HCT116 (cell line): ENCODE data around the gene TBC1D2B. TPM values are rescaled to one million over a fixed set of nuclear protein-coding genes. Genes with fewer than 3 reads are reported as not detected.

ENCODE experiments used
- ATAC-seq: fragments of 200-7000 bp; cut with Tn5 transposase; 2 replicates; pipeline ENCODE4 v1.9.1; 2020; ENCODE audit warnings: mild to moderate bottlenecking, moderate library complexity
- BruUV-seq: library from RNA; stranded (reverse); fragments of 400-500 nt; replicated peaks from 2 replicates; lab custom pipeline; 2021; lab: Mats Ljungman, UMichigan
- CTCF ChIA-PET: fragments of 300-600 bp; sonication (Branson Sonifier 250); formaldehyde crosslinking; loops from one replicate; lab custom pipeline; 2021; ENCODE audit warnings: antibody characterized with exemption; lab: Charles Lee
- POLR2A ChIA-PET: fragments of 300-600, 350-600 bp; sonication (Branson Sonifier 250); formaldehyde crosslinking; loops from one replicate; lab custom pipeline; 2021; ENCODE audit warnings: antibody characterized with exemption; lab: Charles Lee
- RAD21 ChIA-PET, 2 experiments: fragments of 300-600 bp; sonication (Branson Sonifier 250); formaldehyde crosslinking; loops; one replicate each; lab custom pipeline; 2023; ENCODE audit warnings: low total read pairs in 2 of 2; ENCODE audit not compliant: uncharacterized antibody in 2 of 2, unreplicated experiment in 2 of 2, low non-redundant PET in 1 of 2; lab: Charles Lee
- DNase-seq: peaks from one replicate; pipeline ENCODE4 v3.0.0-alpha.2; 2010; ENCODE audit warnings: low read depth, low spot score
- H2AFZ ChIP-seq: fragments of 200-600 bp; shearing (Covaris generic), sonication (generic); 2 replicates; pipeline ENCODE4 v1.6.1; 2017; ENCODE audit warnings: low read depth, mixed run types, mixed read lengths, antibody characterized with exemption, low read length; ENCODE audit not compliant: poor library complexity, severe bottlenecking
- H3K27ac ChIP-seq: 2 replicates; pipeline ENCODE4 v1.5.1; 2012; ENCODE audit warnings: low read depth, low read length
- H3K27me3 ChIP-seq: fragments of 200-600 bp; sonication (generic); 2 replicates; pipeline ENCODE4 v1.6.1; 2016; ENCODE audit warnings: mixed run types, low read length, mixed read lengths; ENCODE audit not compliant: insufficient read depth
- H3K36me3 ChIP-seq, 2 experiments: fragments of 200-500 bp in 1 of 2; fragments of 200-600 bp in 1 of 2; sonication (Bioruptor generic) in 1 of 2; sonication (generic) in 1 of 2; 2 replicates each; pipeline versions ENCODE4 v1.5.1 to v1.6.1; 2014 to 2016; ENCODE audit warnings: low read length in 2 of 2, inconsistent platforms in 1 of 2, mixed read lengths in 1 of 2, mixed run types in 1 of 2; ENCODE audit not compliant: insufficient read depth in 2 of 2, control insufficient read depth in 1 of 2
- H3K4me1 ChIP-seq, 2 experiments: fragments of 200-600 bp in 1 of 2; sonication (generic) in 1 of 2; 2 replicates each; pipeline versions ENCODE4 v1.5.1 to v1.6.1; 2012 to 2017; ENCODE audit warnings: low read length in 2 of 2, inconsistent platforms in 1 of 2, mild to moderate bottlenecking in 1 of 2, mixed read lengths in 1 of 2, mixed run types in 1 of 2, moderate library complexity in 1 of 2; ENCODE audit not compliant: insufficient read depth in 2 of 2, control insufficient read depth in 1 of 2
- H3K4me2 ChIP-seq: fragments of 200-600 bp; sonication (generic); 2 replicates; pipeline ENCODE4 v1.6.1; 2017; ENCODE audit warnings: mixed run types, low read length, mixed read lengths
- H3K4me3 ChIP-seq, 2 experiments: fragments of 200-600 bp in 1 of 2; sonication (generic) in 1 of 2; replicated peaks in 1 of 2; 2 replicates each; pipeline ENCODE4 v1.5.1; 2011 to 2016; ENCODE audit warnings: low read length in 2 of 2, control low read depth in 1 of 2, low read depth in 1 of 2, mild to moderate bottlenecking in 1 of 2, mixed read lengths in 1 of 2, mixed run types in 1 of 2
- H3K79me2 ChIP-seq: fragments of 200-600 bp; sonication (generic); 2 replicates; pipeline ENCODE4 v1.6.1; 2017; ENCODE audit warnings: mild to moderate bottlenecking, mixed run types, low read length, moderate library complexity, mixed read lengths; ENCODE audit not compliant: insufficient read depth
- H3K9ac ChIP-seq: fragments of 200-600 bp; sonication (generic); 2 replicates; pipeline ENCODE4 v1.6.1; 2016; ENCODE audit warnings: low read length, mixed read lengths
- H3K9me2 ChIP-seq: fragments of 200-600 bp; sonication (generic), shearing (Covaris generic); 2 replicates; pipeline ENCODE4 v1.6.1; 2017; ENCODE audit warnings: mixed run types, mild to moderate bottlenecking, moderate library complexity; ENCODE audit not compliant: insufficient read depth
- H3K9me3 ChIP-seq, 2 experiments: fragments of 200-500 bp in 1 of 2; fragments of 200-600 bp in 1 of 2; sonication (Bioruptor generic) in 1 of 2; sonication (generic) in 1 of 2; 2 replicates each; pipeline ENCODE4 v1.6.1; 2014 to 2017; ENCODE audit warnings: low read length in 2 of 2, mixed read lengths in 2 of 2, inconsistent platforms in 1 of 2, low read depth in 1 of 2, mild to moderate bottlenecking in 1 of 2, mixed run types in 1 of 2, moderate library complexity in 1 of 2; ENCODE audit not compliant: control insufficient read depth in 1 of 2, insufficient read depth in 1 of 2
- H4K20me1 ChIP-seq: fragments of 200-600 bp; sonication (generic), shearing (Covaris generic); 2 replicates; pipeline ENCODE4 v1.6.1; 2017; ENCODE audit warnings: mixed run types, mild to moderate bottlenecking, moderate library complexity; ENCODE audit not compliant: insufficient read depth
- ATF3 ChIP-seq: IDR thresholded peaks from 2 replicates; pipeline ENCODE4 v1.6.1; 2012
- CBX3 ChIP-seq: IDR thresholded peaks from 2 replicates; pipeline ENCODE4 v1.6.1; 2012; ENCODE audit warnings: low read depth
- EGR1 ChIP-seq: IDR thresholded peaks from 2 replicates; pipeline ENCODE4 v1.6.1; 2012; ENCODE audit warnings: low read depth
- EZH2 ChIP-seq: fragments of 200-600 bp; sonication (generic); IDR thresholded peaks from 2 replicates; pipeline ENCODE4 v1.6.1; 2017; ENCODE audit warnings: antibody characterized with exemption, mixed run types
- EZH2phosphoT487 ChIP-seq: fragments of 200-600 bp; IDR thresholded peaks from 2 replicates; pipeline ENCODE4 v1.6.1; 2018; ENCODE audit warnings: antibody characterized with exemption, borderline replicate concordance
- FOSL1 ChIP-seq: IDR thresholded peaks from 2 replicates; pipeline ENCODE4 v1.6.1; 2012; ENCODE audit warnings: low read depth
- JUND ChIP-seq: IDR thresholded peaks from 2 replicates; pipeline ENCODE4 v1.6.1; 2012
- MAX ChIP-seq: IDR thresholded peaks from 2 replicates; pipeline ENCODE4 v1.6.1; 2012
- POLR2A ChIP-seq: IDR thresholded peaks from 2 replicates; pipeline ENCODE4 v1.7.0; 2011; ENCODE audit warnings: borderline replicate concordance; ENCODE audit not compliant: insufficient read depth, insufficient read length; ENCODE audit errors: extremely low read depth
- REST ChIP-seq: IDR thresholded peaks from 2 replicates; pipeline ENCODE4 v1.6.1; 2012; ENCODE audit warnings: low read depth
- SIN3A ChIP-seq: IDR thresholded peaks from 2 replicates; pipeline ENCODE4 v1.6.1; 2012; ENCODE audit warnings: low read depth
- SP1 ChIP-seq: IDR thresholded peaks from 2 replicates; pipeline ENCODE4 v1.6.1; 2012; ENCODE audit warnings: low read depth
- SRF ChIP-seq: IDR thresholded peaks from 2 replicates; pipeline ENCODE4 v1.6.1; 2012; ENCODE audit warnings: low read depth
- YY1 ChIP-seq: IDR thresholded peaks from 2 replicates; pipeline ENCODE4 v1.6.1; 2011; ENCODE audit warnings: low read length, low read depth, moderate library complexity, mild to moderate bottlenecking; ENCODE audit not compliant: insufficient replicate concordance; ENCODE audit errors: extremely low read depth
- ZBTB33 ChIP-seq: IDR thresholded peaks from 2 replicates; pipeline ENCODE4 v1.6.1; 2011; ENCODE audit warnings: mild to moderate bottlenecking, low read length, moderate library complexity; ENCODE audit not compliant: insufficient replicate concordance; ENCODE audit errors: extremely low read depth
- ZNF274 ChIP-seq: fragments of 200-500 bp; sonication (Bioruptor generic); IDR thresholded peaks from 2 replicates; pipeline ENCODE4 v1.6.1; 2014; ENCODE audit warnings: mild to moderate bottlenecking, low read depth, low read length, inconsistent platforms
- intact Hi-C: fragments of 100-400 bp; cut with micrococcal nuclease; formaldehyde crosslinking; loops from 2 replicates; pipeline ENCODE4 v1.10.0; 2022
- total RNA-seq: library from RNA; stranded (reverse); gene quantifications from one replicate; pipeline ENCODE4 v1.2.1, GENCODE V29; 2021; ENCODE audit not compliant: unreplicated experiment

TBC1D2B gene
- total RNA-seq, 1 experiment from 2014 or later, result 16.6 TPM

GRCh38 chr15:78060232-78060631, 17.3 kb downstream of the TBC1D2B start (continued):
- TF ChIP-seq REST, result no peak
- TF ChIP-seq SIN3A, result no peak
- no peak for TF ChIP-seq ATF3
- TF ChIP-seq SRF, result no peak

- H3K4me1 ChIP-seq, result peaks cover 10 to 23% of the 10 kb centered on the region in 2 experiments
- no peak for DNase-seq
- TF ChIP-seq CBX3 (no peak), FOSL1 (no peak), MAX (no peak), EGR1 (no peak), YY1 (no peak), EZH2phosphoT487 (no peak), ATF3 (no peak), SP1 (no peak), JUND (no peak), SIN3A (no peak), EZH2 (no peak), POLR2A (no peak), ZBTB33 (no peak), ZNF274 (no peak), SRF (no peak)
Measured at GRCh38 chr15:78059110-78059839, 18.2 kb downstream of the TBC1D2B start.

More at GRCh38 chr15:78059110-78059839, 18.2 kb downstream of the TBC1D2B start:
- Histone ChIP-seq H3K36me3 (no peaks in the 10 kb centered on the region), H3K9me2 (no peaks in the 10 kb centered on the region), H3K79me2 (peaks cover 6% of the 10 kb centered on the region), H3K27ac (no peak overlapping the region), H4K20me1 (no peaks in the 10 kb centered on the region), H3K27me3 (no peaks in the 10 kb centered on the region), H3K4me3 (no peak overlapping the region), H3K9ac (no peak overlapping the region), H2AFZ (no peak overlapping the region), H3K4me2 (no peak overlapping the region), H3K9me3 (no peaks in the 10 kb centered on the region)
- no peak for ATAC-seq
- CTCF ChIA-PET, result interaction anchor here (0.5 to 0.7 kb wide), 2 partner anchors 28 to 94 kb away, joined by 3 to 4 read pairs; no protein-coding TSS in a partner anchor
- no TSS peak for BruUV-seq
- RAD21 ChIA-PET, result no interaction called here
- POLR2A ChIA-PET, result no interaction called here
- intact Hi-C loops, result no loop called here
